ENCODE data around the gene PIMREG. TPM values are rescaled to one million over a fixed set of nuclear protein-coding genes. Genes with fewer than 3 reads are reported as not detected.

The PIMREG gene
- total and polyA plus RNA-seq, 4 donors, result 0.35 to 3.0 (median 0.71) TPM

DNA sequence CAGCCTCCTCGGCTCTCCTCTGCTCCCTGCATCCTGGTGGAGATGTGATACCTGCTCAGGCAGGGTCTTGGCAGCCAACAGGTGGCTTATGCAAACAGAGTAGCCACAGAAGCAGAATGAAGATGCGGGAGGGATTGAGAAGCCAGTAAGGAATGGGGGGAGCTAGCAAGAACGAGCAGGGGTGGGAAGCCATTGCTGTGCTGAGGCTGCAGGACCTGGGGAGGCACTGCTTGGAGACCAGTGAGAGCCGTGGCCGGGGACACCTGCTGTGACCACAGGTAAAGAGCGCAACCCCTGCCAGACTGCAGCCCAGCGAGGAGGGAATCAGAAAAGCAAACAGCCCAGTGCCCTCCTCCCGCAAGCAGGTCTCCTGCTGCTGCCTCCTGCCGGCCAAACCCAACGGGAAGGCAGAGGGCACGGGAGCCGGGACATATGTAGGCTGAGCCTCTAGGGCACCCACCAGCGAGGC, 24.0 kb upstream of the PIMREG start:
- DNase-seq (no peak), ATAC-seq (ENCODE audit: insufficient read depth, low FRiP score) (no peak)
- Histone ChIP-seq H3K27me3 (ENCODE audit: control insufficient read depth in 3 of 3, insufficient read depth in 3 of 3, low read length in 2 of 3) (peaks cover 0 to 3% (median 0%) of the 10 kb centered on the region in 3 donors), H3K4me3 (no peak overlapping the region), H3K4me1 (ENCODE audit: control insufficient read depth in 5 of 5, insufficient read depth in 5 of 5, low read length in 5 of 5) (no peaks in the 10 kb centered on the region), H3K9ac (ENCODE audit: insufficient read depth in 1 of 2, low read length in 2 of 2) (no peak overlapping the region), H3K27ac (ENCODE audit: low read depth in 1 of 2, low read length in 1 of 2) (no peak overlapping the region), H3K36me3 (ENCODE audit: control insufficient read depth in 4 of 4, insufficient read depth in 4 of 4, low read length in 4 of 4) (no peaks in the 10 kb centered on the region), H3K9me3 (ENCODE audit: control insufficient read depth in 4 of 4, insufficient read depth in 3 of 4, low read length in 3 of 4) (no peaks in the 10 kb centered on the region)
- TF ChIP-seq, protein P1, sequence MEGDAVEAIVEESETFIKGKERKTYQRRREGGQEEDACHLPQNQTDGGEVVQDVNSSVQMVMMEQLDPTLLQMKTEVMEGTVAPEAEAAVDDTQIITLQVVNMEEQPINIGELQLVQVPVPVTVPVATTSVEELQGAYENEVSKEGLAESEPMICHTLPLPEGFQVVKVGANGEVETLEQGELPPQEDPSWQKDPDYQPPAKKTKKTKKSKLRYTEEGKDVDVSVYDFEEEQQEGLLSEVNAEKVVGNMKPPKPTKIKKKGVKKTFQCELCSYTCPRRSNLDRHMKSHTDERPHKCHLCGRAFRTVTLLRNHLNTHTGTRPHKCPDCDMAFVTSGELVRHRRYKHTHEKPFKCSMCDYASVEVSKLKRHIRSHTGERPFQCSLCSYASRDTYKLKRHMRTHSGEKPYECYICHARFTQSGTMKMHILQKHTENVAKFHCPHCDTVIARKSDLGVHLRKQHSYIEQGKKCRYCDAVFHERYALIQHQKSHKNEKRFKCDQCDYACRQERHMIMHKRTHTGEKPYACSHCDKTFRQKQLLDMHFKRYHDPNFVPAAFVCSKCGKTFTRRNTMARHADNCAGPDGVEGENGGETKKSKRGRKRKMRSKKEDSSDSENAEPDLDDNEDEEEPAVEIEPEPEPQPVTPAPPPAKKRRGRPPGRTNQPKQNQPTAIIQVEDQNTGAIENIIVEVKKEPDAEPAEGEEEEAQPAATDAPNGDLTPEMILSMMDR (IDR thresholded peaks at IDR 0.05; ENCODE audit: control extremely low read depth, extremely low read depth), result no peak
- 28 to 30% methylated on average over 13 of the region's 13 CpGs for WGBS, 2 donors

DNA sequence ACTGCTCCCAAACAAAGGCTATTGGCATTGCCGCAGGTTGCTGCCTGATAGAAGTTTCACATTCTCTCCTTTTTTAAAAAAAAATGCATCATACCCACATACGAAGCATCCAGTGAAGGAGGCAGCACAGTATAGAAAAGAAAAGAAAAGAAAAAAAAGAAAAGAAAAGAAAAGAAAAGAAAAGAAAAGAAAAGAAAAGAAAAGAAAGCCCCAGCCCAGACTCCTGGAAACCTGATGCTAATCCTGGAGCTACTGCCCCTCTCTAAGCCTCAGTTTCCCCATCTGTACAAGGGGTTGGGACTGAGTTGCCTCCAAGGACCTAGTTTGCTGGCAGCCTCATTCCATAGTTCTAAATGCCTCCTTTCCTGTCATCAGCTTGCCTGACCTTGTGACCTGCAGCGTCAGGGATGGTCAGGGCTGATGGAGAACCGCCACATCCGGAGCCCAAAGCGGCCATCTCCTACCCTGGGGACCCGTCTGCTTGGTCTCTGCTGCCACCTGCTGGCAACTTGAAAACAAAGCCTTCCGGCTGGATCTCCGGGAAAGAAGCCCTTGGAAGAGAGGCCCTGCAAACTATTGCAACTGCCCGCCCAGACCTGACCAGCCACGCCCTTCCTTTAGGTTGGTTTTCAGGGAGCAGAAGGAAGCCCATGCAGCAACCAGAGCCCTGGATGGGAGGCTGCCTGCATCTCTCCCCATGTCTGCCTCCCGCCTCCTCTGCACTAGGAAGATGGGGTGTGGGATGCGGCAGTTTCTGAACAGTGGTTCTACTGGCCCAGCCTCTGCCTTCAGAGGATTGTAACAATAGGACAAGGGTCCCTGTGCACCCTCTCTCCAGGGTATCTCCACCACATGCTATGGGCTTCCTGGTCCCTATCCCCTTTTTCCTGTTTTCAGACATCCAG, 22.3 kb upstream of the PIMREG start:
- Histone ChIP-seq H3K27me3 (ENCODE audit: control insufficient read depth in 3 of 3, insufficient read depth in 3 of 3, low read length in 2 of 3) (peaks cover 0 to 3% (median 0%) of the 10 kb centered on the region in 3 donors), H3K36me3 (ENCODE audit: control insufficient read depth in 4 of 4, insufficient read depth in 4 of 4, low read length in 4 of 4) (no peaks in the 10 kb centered on the region), H3K4me1 (ENCODE audit: control insufficient read depth in 5 of 5, insufficient read depth in 5 of 5, low read length in 5 of 5) (no peaks in the 10 kb centered on the region), H3K4me3 (no peak overlapping the region), H3K9me3 (ENCODE audit: control insufficient read depth in 4 of 4, insufficient read depth in 3 of 4, low read length in 3 of 4) (no peaks in the 10 kb centered on the region), H3K9ac (ENCODE audit: insufficient read depth in 1 of 2, low read length in 2 of 2) (no peak overlapping the region), H3K27ac (ENCODE audit: low read depth in 1 of 2, low read length in 1 of 2) (no peak overlapping the region)
- TF ChIP-seq, protein P1 (IDR thresholded peaks at IDR 0.05; ENCODE audit: control extremely low read depth, extremely low read depth), result peak; percentile 81
- WGBS, 2 donors, result 27 to 30% methylated on average over 13 of the region's 13 CpGs
- ATAC-seq (ENCODE audit: insufficient read depth, low FRiP score), result peak; percentile 76
- peak; percentile 73 to 79 (median 75) for DNase-seq

DNA sequence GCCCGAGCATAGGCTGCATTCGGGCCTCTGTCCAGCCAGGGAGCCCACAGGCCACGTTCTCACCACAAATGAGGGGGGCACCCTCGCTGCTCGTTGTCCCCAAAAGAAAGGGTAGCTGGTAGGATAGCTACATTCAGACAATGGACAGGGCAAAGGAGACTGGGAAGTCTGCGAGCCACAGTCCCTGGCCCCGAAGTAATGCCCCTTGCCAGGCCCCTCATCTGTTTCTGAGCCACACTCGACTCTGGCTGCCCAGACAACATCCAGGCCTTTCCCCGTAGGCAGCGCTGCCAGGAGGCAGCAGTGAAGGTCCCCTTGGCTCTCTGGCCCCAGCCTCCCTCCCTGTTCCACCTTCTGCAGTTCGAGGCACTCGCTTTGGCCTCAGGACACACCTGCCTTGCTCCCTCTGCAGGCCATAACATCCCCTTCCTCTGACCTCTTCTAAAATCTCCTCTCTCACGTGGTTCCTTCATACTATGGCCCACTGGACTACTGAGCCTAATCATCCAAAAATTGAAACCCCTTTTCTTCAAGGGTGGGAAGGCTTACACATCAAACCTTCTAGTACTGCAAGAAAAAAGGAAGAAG, 21.5 kb upstream of the PIMREG start:
- H3K9ac ChIP-seq (ENCODE audit: insufficient read depth in 1 of 2, low read length in 2 of 2), result no peak overlapping the region
- no peak for ATAC-seq (ENCODE audit: insufficient read depth, low FRiP score)
- H3K4me1 ChIP-seq (ENCODE audit: control insufficient read depth in 5 of 5, insufficient read depth in 5 of 5, low read length in 5 of 5), result peaks cover 0 to 2% (median 0%) of the 10 kb centered on the region in 5 donors
- TF ChIP-seq, protein P1 (IDR thresholded peaks at IDR 0.05; ENCODE audit: control extremely low read depth, extremely low read depth), result no peak
- H3K4me3 ChIP-seq, result no peak overlapping the region
- no peak for DNase-seq
- no peaks in the 10 kb centered on the region for H3K36me3 ChIP-seq (ENCODE audit: control insufficient read depth in 4 of 4, insufficient read depth in 4 of 4, low read length in 4 of 4)
- H3K27me3 ChIP-seq (ENCODE audit: control insufficient read depth in 3 of 3, insufficient read depth in 3 of 3, low read length in 2 of 3), result peaks cover 0 to 3% (median 0%) of the 10 kb centered on the region in 3 donors
- H3K27ac ChIP-seq (ENCODE audit: low read depth in 1 of 2, low read length in 1 of 2), result no peak overlapping the region
- WGBS, 2 donors, result 66 to 72% methylated on average over 12 to 13 of the region's 13 CpGs
- H3K9me3 ChIP-seq (ENCODE audit: control insufficient read depth in 4 of 4, insufficient read depth in 3 of 4, low read length in 3 of 4), result no peaks in the 10 kb centered on the region
